HEK293 (cell line): ENCODE results near the gene ALG3.

Experiments
- CTCF ChIA-PET: fragments of 350-600 bp; formaldehyde crosslinking; extraction: SDS; loops from one replicate; lab custom pipeline; 2021; ENCODE audit warnings: antibody characterized with exemption; lab: Yijun Ruan, JAX
- POLR2A ChIA-PET: fragments of 300-600 bp; formaldehyde crosslinking; extraction: SDS; loops from one replicate; lab custom pipeline; 2020; ENCODE audit warnings: antibody characterized with exemption, inconsistent platforms; lab: Yijun Ruan, JAX
- H3K27ac ChIP-seq: fragments of 200-500 bp; sonication (Bioruptor generic); 2 replicates; pipeline ENCODE4 v1.5.1; 2014; ENCODE audit warnings: low read depth, low read length, control low read depth, inconsistent platforms; ENCODE audit errors: extremely low read depth
- H3K36me3 ChIP-seq, 2 experiments: fragments of 200-500 bp in 1 of 2; sonication (Bioruptor generic) in 1 of 2; 1 replicate in 1 of 2; 2 replicates in 1 of 2; pipeline ENCODE4 v1.5.1; 2014 to 2017; ENCODE audit warnings: inconsistent platforms in 2 of 2, low read length in 2 of 2; ENCODE audit not compliant: control insufficient read depth in 2 of 2, insufficient read depth in 1 of 2
- H3K4me1 ChIP-seq: fragments of 200-500 bp; sonication (Bioruptor generic); 2 replicates; pipeline ENCODE4 v1.5.1; 2014; ENCODE audit warnings: mild to moderate bottlenecking, low read length, inconsistent platforms; ENCODE audit not compliant: control insufficient read depth, insufficient read depth
- H3K4me3 ChIP-seq: 2 replicates; pipeline ENCODE4 v1.5.1; 2011; ENCODE audit warnings: low read depth, mild to moderate bottlenecking, control low read depth, low read length, moderate library complexity
- H3K9me3 ChIP-seq: fragments of 200-500 bp; sonication (Bioruptor generic); 2 replicates; pipeline ENCODE4 v1.5.1; 2014; ENCODE audit warnings: low read depth, low read length, inconsistent platforms; ENCODE audit not compliant: control insufficient read depth, insufficient read depth
- IKZF3 ChIP-seq: fragments of 450-650 bp; IDR thresholded peaks from 2 replicates; pipeline ENCODE4 v1.5.0; 2018; ENCODE audit warnings: missing biosample characterization, mild to moderate bottlenecking, missing genetic modification characterization, moderate library complexity
- YY1 ChIP-seq: fragments of 450-650 bp; formaldehyde crosslinking; IDR thresholded peaks from 2 replicates; pipeline ENCODE4 v1.5.1; 2018; ENCODE audit warnings: missing biosample characterization, missing genetic modification characterization
- ZBTB20 ChIP-seq: fragments of 450-650 bp; formaldehyde crosslinking; IDR thresholded peaks from 2 replicates; pipeline ENCODE4 v1.5.1; 2016; ENCODE audit warnings: missing biosample characterization, missing genetic modification characterization
- ZEB2 ChIP-seq: fragments of 450-650 bp; formaldehyde crosslinking; IDR thresholded peaks from 2 replicates; pipeline ENCODE4 v1.5.1; 2016; ENCODE audit warnings: missing biosample characterization, missing genetic modification characterization
- ZFP37 ChIP-seq: fragments of 450-650 bp; formaldehyde crosslinking; IDR thresholded peaks from 2 replicates; pipeline ENCODE4 v1.5.1; 2016; ENCODE audit warnings: missing biosample characterization, missing genetic modification characterization
- ZFP41 ChIP-seq: fragments of 450-650 bp; formaldehyde crosslinking; IDR thresholded peaks from 2 replicates; pipeline ENCODE4 v1.5.1; 2016; ENCODE audit warnings: missing biosample characterization, missing genetic modification characterization, borderline replicate concordance
- ZNF114 ChIP-seq: fragments of 450-650 bp; formaldehyde crosslinking; IDR thresholded peaks from 2 replicates; pipeline ENCODE4 v1.5.0; 2017; ENCODE audit warnings: missing biosample characterization, missing genetic modification characterization
- ZNF138 ChIP-seq: fragments of 450-650 bp; formaldehyde crosslinking; IDR thresholded peaks from 2 replicates; pipeline ENCODE4 v1.5.1; 2016; ENCODE audit warnings: missing biosample characterization, missing genetic modification characterization, borderline replicate concordance
- ZNF157 ChIP-seq: fragments of 450-650 bp; formaldehyde crosslinking; IDR thresholded peaks from 2 replicates; pipeline ENCODE4 v1.5.1; 2016; ENCODE audit warnings: missing biosample characterization, missing genetic modification characterization
- ZNF16 ChIP-seq: fragments of 450-650 bp; formaldehyde crosslinking; IDR thresholded peaks from 2 replicates; pipeline ENCODE4 v1.5.1; 2016; ENCODE audit warnings: low read depth, missing biosample characterization, missing genetic modification characterization
- ZNF37A ChIP-seq: fragments of 450-650 bp; IDR thresholded peaks from 2 replicates; pipeline ENCODE4 v1.5.1; 2018; ENCODE audit warnings: missing biosample characterization, missing genetic modification characterization
- ZNF548 ChIP-seq: fragments of 450-650 bp; formaldehyde crosslinking; IDR thresholded peaks from 2 replicates; pipeline ENCODE4 v1.5.1; 2016; ENCODE audit warnings: missing biosample characterization, missing genetic modification characterization
- ZNF626 ChIP-seq: fragments of 450-650 bp; sonication (Bioruptor Pico); formaldehyde crosslinking; IDR thresholded peaks from 2 replicates; pipeline ENCODE4 v1.5.1; 2018; ENCODE audit warnings: missing biosample characterization, missing genetic modification characterization, inconsistent platforms
- TF ChIP-seq, protein P1 (sequence below): fragments of 450-650 bp; formaldehyde crosslinking; conservative IDR thresholded peaks from 2 replicates; pipeline ENCODE4 v1.5.1; 2016; ENCODE audit warnings: low read depth, missing biosample characterization, missing genetic modification characterization
- TF ChIP-seq, protein P2 (sequence below): fragments of 450-650 bp; formaldehyde crosslinking; IDR thresholded peaks from 2 replicates; pipeline ENCODE4 v1.5.1; 2016; ENCODE audit warnings: missing biosample characterization, missing genetic modification characterization
- TF ChIP-seq, protein P3 (sequence below): fragments of 450-650 bp; formaldehyde crosslinking; IDR thresholded peaks from 2 replicates; pipeline ENCODE4 v1.5.1; 2016; ENCODE audit warnings: missing biosample characterization, missing genetic modification characterization
- TF ChIP-seq, protein P4 (sequence below): fragments of 450-650 bp; formaldehyde crosslinking; IDR thresholded peaks from 2 replicates; pipeline ENCODE4 v1.5.1; 2016; ENCODE audit warnings: missing biosample characterization, missing genetic modification characterization
- TF ChIP-seq, protein P5 (sequence below): fragments of 450-650 bp; formaldehyde crosslinking; IDR thresholded peaks from 2 replicates; pipeline ENCODE4 v1.5.1; 2016; ENCODE audit warnings: missing biosample characterization, missing genetic modification characterization

ALG3 gene

DNA sequence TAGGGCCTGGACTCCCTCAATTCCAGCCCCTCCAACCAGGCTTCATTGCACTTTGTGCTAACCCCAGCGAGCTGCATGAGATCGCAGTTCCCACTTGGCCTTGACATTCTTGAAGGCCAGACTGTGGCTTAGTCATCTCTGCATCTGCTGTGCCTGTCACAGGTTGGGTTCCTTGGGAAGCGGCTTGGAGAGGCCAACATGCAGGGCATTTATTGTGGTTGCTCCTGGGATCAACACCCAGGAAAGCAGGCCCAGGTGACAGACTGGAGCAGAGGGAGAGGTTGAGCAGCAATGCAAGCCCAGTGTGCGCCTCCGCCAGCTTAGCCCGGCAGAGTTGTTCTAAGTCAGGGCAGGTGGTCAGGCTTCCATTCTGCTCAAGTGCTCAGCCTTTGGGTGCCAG is 52.2 kb downstream of the ALG3 start:
- TF ChIP-seq ZNF157: no peak
- TF ChIP-seq, protein P1, sequence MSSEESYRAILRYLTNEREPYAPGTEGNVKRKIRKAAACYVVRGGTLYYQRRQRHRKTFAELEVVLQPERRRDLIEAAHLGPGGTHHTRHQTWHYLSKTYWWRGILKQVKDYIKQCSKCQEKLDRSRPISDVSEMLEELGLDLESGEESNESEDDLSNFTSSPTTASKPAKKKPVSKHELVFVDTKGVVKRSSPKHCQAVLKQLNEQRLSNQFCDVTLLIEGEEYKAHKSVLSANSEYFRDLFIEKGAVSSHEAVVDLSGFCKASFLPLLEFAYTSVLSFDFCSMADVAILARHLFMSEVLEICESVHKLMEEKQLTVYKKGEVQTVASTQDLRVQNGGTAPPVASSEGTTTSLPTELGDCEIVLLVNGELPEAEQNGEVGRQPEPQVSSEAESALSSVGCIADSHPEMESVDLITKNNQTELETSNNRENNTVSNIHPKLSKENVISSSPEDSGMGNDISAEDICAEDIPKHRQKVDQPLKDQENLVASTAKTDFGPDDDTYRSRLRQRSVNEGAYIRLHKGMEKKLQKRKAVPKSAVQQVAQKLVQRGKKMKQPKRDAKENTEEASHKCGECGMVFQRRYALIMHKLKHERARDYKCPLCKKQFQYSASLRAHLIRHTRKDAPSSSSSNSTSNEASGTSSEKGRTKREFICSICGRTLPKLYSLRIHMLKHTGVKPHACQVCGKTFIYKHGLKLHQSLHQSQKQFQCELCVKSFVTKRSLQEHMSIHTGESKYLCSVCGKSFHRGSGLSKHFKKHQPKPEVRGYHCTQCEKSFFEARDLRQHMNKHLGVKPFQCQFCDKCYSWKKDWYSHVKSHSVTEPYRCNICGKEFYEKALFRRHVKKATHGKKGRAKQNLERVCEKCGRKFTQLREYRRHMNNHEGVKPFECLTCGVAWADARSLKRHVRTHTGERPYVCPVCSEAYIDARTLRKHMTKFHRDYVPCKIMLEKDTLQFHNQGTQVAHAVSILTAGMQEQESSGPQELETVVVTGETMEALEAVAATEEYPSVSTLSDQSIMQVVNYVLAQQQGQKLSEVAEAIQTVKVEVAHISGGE (tag by site-specific recombination): no peak
- POLR2A ChIA-PET: interaction anchor here (1.1 kb wide), 2 partner anchors 11 to 20 kb away, joined by 3 to 4 read pairs; no protein-coding TSS in a partner anchor
- Histone ChIP-seq H3K36me3 (peaks cover 0 to 51% of the 10 kb centered on the region in 2 experiments; a peak in 2 of 3 replicates), H3K27ac (no peak overlapping the region), H3K9me3 (no peaks in the 10 kb centered on the region), H3K4me1 (no peaks in the 10 kb centered on the region), H3K4me3 (no peak overlapping the region)
- CTCF ChIA-PET: interaction anchor here (0.9 kb wide), 1 partner anchor 29 kb away, joined by 3 read pairs; no protein-coding TSS in a partner anchor

DNA sequence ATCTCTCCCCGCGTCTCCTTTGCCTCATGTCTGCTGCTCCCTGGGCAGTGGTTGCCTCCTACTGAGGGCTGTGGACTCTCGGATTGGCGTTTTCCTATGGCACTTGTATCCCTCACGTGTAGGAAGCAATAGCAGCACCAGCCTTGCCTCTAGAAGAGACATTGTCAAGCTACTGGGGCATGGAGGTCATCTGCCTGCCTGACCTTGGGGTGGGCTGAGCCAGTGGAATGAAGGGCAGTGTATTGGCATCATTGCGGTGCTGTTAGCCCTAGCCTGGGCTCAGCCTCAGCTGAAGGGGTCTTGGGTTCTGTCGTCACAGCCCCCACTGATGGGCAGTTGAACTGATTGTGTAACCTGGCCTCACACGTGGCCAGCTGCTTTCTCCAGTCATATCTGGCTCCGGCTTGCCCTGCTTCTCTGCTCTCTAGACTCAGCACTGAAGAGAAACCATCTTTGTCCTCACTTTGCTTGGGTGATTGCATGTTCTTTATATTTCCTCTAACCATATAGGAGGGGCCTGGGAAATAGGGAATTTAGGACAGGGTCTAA is 54.7 kb downstream of the ALG3 start:
- CTCF ChIA-PET: interaction anchor here (0.7 kb wide), 1 partner anchor 33 kb away, joined by 3 read pairs; no protein-coding TSS in a partner anchor

DNA sequence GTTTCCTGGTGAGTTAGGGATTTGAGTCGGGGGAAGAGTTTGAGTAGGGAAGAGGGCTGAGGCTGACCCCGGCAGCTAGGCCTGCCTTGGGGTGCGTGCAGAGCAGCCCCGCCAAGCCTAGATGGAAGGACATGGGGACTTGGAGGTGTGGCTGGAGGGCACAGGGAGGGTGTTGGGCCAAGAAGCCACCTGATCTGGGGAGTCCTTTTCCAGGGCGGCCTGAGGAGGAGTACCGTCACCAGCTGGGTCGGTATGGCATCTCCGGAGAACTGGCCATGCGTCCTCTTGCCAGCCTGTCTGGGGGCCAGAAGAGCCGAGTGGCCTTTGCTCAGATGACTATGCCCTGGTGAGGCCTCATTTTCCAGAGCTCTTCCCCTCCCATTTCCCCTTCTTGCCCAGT is 55.9 kb downstream of the ALG3 start:
- CTCF ChIA-PET: no interaction called here
- no peak for TF ChIP-seq ZEB2 (tag by site-specific recombination)
- TF ChIP-seq ZFP37: no peak
- no peak for TF ChIP-seq ZBTB20 (tag by site-specific recombination)
- TF ChIP-seq ZNF626 (tag by site-specific recombination): no peak
- no peak for TF ChIP-seq ZNF548
- TF ChIP-seq, protein P2, sequence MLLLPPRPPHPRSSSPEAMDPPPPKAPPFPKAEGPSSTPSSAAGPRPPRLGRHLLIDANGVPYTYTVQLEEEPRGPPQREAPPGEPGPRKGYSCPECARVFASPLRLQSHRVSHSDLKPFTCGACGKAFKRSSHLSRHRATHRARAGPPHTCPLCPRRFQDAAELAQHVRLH: no peak
- no peak for TF ChIP-seq ZNF37A (tag by site-specific recombination)
- TF ChIP-seq, protein P3, sequence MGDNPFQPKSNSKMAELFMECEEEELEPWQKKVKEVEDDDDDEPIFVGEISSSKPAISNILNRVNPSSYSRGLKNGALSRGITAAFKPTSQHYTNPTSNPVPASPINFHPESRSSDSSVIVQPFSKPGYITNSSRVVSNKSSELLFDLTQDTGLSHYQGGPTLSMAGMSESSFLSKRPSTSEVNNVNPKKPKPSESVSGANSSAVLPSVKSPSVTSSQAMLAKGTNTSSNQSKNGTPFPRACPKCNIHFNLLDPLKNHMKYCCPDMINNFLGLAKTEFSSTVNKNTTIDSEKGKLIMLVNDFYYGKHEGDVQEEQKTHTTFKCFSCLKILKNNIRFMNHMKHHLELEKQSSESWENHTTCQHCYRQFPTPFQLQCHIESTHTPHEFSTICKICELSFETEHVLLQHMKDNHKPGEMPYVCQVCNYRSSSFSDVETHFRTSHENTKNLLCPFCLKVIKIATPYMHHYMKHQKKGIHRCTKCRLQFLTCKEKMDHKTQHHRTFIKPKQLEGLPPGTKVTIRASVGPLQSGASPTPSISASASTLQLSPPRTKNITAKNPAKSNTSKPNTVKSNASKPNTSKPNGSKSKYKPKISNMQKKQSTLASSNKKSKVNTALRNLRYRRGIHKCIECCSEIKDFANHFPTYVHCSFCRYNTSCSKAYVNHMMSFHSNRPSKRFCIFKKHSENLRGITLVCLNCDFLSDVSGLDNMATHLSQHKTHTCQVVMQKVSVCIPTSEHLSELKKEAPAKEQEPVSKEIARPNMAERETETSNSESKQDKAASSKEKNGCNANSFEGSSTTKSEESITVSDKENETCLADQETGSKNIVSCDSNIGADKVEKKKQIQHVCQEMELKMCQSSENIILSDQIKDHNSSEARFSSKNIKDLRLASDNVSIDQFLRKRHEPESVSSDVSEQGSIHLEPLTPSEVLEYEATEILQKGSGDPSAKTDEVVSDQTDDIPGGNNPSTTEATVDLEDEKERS (tag by site-specific recombination): no peak
- TF ChIP-seq YY1 (tag by site-specific recombination): no peak
- TF ChIP-seq ZNF16 (tag by site-specific recombination): no peak
- no peak for TF ChIP-seq ZNF138 (tag by site-specific recombination)
- TF ChIP-seq, all 188 proteins: peak for 0
- POLR2A ChIA-PET: no interaction called here
- H3K4me3 ChIP-seq: no peak overlapping the region
- H3K4me1 ChIP-seq: no peaks in the 10 kb centered on the region
- H3K9me3 ChIP-seq: no peaks in the 10 kb centered on the region
- peaks cover 0 to 88% of the 10 kb centered on the region in 2 experiments; a peak in 2 of 3 replicates for H3K36me3 ChIP-seq
- H3K27ac ChIP-seq: no peak overlapping the region

More for the DNA sequence above, 54.7 kb downstream of the ALG3 start:
- POLR2A ChIA-PET: no interaction called here
- no peak overlapping the region for H3K4me3 ChIP-seq
- H3K4me1 ChIP-seq: no peaks in the 10 kb centered on the region
- no peaks in the 10 kb centered on the region for H3K9me3 ChIP-seq
- TF ChIP-seq, protein P4, sequence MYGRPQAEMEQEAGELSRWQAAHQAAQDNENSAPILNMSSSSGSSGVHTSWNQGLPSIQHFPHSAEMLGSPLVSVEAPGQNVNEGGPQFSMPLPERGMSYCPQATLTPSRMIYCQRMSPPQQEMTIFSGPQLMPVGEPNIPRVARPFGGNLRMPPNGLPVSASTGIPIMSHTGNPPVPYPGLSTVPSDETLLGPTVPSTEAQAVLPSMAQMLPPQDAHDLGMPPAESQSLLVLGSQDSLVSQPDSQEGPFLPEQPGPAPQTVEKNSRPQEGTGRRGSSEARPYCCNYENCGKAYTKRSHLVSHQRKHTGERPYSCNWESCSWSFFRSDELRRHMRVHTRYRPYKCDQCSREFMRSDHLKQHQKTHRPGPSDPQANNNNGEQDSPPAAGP: no peak
- no peak for TF ChIP-seq ZNF114
- TF ChIP-seq IKZF3 (tag by site-specific recombination): no peak
- TF ChIP-seq ZFP41 (tag by site-specific recombination): no peak
- TF ChIP-seq, protein P5, sequence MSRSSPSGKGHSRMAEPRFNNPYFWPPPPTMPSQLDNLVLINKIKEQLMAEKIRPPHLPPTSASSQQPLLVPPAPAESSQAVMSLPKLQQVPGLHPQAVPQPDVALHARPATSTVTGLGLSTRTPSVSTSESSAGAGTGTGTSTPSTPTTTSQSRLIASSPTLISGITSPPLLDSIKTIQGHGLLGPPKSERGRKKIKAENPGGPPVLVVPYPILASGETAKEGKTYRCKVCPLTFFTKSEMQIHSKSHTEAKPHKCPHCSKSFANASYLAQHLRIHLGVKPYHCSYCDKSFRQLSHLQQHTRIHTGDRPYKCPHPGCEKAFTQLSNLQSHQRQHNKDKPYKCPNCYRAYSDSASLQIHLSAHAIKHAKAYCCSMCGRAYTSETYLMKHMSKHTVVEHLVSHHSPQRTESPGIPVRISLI (tag by site-specific recombination): no peak
- H3K36me3 ChIP-seq: peaks cover 0 to 76% of the 10 kb centered on the region in 2 experiments; a peak in 2 of 3 replicates
- H3K27ac ChIP-seq: no peak overlapping the region
